ENCODE data around the gene IDS.
"Not testable (repeated sequence)": the region's sequence is repeated elsewhere in the genome, so short reads cannot be mapped to it uniquely, and the experiment has no call there.

Gene IDS

DNA sequence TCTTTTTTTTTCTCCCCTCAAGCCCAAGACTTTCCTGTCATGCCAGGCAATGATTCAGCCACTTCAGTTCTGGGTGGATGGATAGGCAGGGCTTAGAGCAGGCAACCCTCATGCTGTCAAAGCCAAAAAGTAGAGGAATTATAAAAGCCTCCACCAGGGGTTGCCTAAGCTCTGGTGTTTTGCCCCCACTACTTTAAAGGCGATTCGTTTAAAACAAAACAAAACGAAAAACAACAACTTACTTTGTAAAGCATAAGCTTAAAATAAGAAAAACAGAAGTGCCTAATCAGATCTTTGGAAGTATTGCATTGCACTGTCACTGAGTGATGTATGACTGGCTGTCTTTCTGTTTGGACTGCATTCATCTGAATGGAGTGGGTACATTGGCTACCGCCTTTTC, 5.3 kb upstream of the IDS start:
- no peak overlapping the region for H3K4me3 ChIP-seq (ENCODE audit: low read depth, low read length)
- in situ Hi-C loops (cut with HindIII; ENCODE audit: low sequenced_read_pairs) = no loop called here
- TF ChIP-seq, protein P1, sequence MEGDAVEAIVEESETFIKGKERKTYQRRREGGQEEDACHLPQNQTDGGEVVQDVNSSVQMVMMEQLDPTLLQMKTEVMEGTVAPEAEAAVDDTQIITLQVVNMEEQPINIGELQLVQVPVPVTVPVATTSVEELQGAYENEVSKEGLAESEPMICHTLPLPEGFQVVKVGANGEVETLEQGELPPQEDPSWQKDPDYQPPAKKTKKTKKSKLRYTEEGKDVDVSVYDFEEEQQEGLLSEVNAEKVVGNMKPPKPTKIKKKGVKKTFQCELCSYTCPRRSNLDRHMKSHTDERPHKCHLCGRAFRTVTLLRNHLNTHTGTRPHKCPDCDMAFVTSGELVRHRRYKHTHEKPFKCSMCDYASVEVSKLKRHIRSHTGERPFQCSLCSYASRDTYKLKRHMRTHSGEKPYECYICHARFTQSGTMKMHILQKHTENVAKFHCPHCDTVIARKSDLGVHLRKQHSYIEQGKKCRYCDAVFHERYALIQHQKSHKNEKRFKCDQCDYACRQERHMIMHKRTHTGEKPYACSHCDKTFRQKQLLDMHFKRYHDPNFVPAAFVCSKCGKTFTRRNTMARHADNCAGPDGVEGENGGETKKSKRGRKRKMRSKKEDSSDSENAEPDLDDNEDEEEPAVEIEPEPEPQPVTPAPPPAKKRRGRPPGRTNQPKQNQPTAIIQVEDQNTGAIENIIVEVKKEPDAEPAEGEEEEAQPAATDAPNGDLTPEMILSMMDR (IDR thresholded peaks at IDR 0.05; ENCODE audit: low read depth, low read length) = no peak
- DNase-seq (ENCODE audit: low read depth, low spot score) = no peak

DNA sequence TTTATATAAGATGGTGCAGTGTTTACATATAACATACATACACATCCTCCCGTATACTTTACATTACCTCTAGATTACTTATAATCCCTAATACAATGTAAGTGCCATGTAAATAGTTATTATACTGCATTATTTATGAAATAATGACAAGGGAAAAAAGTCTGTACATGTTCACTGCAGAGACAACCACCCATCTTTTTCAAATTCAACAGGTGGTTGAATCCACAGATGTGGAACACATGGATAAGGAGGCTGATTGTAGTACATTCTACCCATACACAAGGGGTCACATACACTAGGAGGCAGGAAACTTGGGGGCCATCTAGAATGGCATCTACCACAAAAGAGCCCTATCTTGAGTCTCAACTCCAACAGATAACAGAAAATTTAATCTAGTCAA, 3.4 kb upstream of the IDS start:
- in situ Hi-C loops (cut with HindIII; ENCODE audit: low sequenced_read_pairs) = no loop called here
- TF ChIP-seq, protein P1 (IDR thresholded peaks at IDR 0.05; ENCODE audit: low read depth, low read length) = no peak
- DNase-seq (ENCODE audit: low read depth, low spot score) = no peak
- no peak overlapping the region for H3K4me3 ChIP-seq (ENCODE audit: low read depth, low read length)

DNA sequence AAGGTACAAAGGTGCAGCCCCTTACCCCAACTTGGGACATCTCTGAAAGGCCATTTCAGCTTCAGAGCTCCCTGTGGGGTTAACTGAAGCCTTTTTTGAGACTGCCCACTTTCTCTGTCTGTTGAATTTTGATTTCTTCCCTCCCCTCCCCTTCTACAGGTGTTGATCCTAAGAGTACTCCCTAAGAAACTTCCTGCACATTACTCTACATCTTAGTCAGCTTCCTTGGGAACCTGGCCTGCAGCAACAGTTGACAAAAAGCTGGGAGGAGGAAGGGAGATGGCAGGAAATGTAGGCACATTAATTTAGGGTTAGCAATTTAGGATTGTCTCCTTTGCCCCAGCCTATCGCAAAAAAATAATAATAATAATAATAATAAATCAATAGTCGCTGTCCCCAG, 1.2 kb upstream of the IDS start:
- H3K4me3 ChIP-seq (ENCODE audit: low read depth, low read length) = no peak overlapping the region
- in situ Hi-C loops (cut with HindIII; ENCODE audit: low sequenced_read_pairs) = no loop called here
- no peak for DNase-seq (ENCODE audit: low read depth, low spot score)
- TF ChIP-seq, protein P1 (IDR thresholded peaks at IDR 0.05; ENCODE audit: low read depth, low read length) = no peak

DNA sequence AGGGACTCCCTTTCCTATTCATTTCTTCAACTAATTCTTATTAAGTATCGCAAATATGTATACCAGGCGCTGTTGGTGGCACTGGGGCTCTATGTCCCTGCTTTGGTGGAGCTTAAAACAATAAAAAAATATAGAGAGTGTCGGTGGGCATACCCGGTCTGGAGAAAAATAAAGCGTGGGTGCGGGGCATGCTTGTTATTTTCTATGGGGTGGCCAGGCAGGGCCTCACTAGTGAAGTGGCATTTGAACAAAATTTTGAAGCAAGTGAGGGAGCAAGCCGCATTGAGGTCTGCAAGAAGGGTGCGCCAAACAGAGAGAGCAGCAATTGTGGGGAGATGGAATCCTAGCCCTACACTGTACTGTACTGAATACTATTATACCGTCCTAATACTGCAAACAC, 565 bp upstream of the IDS start:
- no peak overlapping the region for H3K4me3 ChIP-seq (ENCODE audit: low read depth, low read length)
- in situ Hi-C loops (cut with HindIII; ENCODE audit: low sequenced_read_pairs) = no loop called here
- DNase-seq (ENCODE audit: low read depth, low spot score) = no peak
- TF ChIP-seq, protein P1 (IDR thresholded peaks at IDR 0.05; ENCODE audit: low read depth, low read length) = no peak

DNA sequence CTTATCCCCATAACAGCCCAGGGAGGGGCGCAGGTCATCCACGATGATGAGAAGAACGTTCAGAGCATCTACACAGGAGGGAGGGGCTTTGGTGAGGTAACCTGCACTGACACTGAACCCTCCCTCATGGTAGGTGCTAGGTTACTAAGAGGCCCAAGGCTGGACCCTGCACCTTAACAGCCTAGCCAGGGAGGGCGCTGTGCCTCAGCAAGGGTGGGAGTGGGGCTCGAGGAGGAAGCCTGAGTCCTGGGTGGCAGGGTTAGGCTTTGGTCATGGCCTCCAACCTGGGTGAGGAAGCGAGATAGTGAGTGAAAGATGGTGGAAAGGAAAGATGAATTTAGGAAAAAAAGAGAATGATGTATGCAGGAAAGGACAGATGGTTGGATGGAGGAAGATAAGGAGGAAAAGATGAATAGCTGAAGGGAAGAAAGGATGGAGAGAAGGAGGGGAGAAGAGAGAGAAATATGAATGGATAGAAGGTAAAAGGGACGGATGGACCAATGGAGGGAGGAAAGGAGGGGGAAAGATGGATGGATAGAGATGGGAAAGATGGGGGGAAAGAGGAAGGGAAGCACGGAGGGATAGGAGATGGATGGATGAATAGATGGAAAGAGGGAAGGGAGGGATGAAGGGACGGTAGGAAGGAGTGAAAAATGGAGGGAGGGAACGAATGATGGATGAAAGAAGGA, 736 bp downstream of the IDS start:
- DNase-seq (ENCODE audit: low read depth, low spot score) = no peak
- H3K4me3 ChIP-seq (ENCODE audit: low read depth, low read length) = peak overlapping the region; percentile 63
- TF ChIP-seq, protein P1 (IDR thresholded peaks at IDR 0.05; ENCODE audit: low read depth, low read length) = peak; percentile 34
- in situ Hi-C loops (cut with HindIII; ENCODE audit: low sequenced_read_pairs) = no loop called here

DNA sequence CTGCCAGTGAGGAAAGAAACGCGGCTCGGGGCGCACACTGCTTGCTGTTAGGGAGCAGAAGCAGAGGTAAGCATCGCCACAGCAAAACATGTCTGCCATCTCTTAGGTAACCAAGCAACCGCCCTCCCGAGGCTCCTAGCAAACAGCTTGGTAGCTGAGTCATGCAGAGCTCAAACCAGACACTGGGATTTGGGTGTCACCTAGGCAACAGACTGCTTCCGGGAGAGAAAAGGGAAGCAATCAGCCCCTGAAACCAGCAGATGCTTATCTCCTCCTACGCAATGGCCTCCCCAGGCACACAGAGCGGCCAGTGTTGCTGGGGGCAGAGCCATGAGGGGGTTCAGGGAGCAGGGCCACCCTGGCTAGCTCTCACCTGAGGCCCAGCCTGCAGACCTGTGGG, 1.7 kb downstream of the IDS start:
- peak; percentile 28 for DNase-seq (ENCODE audit: low read depth, low spot score)
- H3K4me3 ChIP-seq (ENCODE audit: low read depth, low read length); in situ Hi-C loops (cut with HindIII; ENCODE audit: low sequenced_read_pairs): not testable (repeated sequence)

DNA sequence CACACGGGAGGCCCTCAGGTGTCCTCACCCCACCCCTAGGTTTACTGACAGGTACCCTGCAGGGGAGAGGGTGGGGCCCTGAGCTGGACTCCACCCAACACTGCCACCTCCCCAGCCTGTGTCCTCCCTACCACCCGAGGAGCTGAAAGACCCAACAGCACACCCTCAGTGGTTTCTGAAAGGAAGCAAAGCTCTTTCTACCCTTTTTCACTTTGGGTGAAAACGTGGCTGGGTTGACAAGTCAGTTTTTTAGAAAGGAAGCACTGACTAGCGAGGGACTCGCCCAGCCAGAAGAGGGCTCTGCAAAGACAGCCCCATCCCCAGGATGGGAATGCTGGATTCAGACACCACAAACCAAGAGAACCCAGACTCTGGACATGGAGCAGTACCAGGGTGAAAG, 2.2 kb downstream of the IDS start:
- DNase-seq (ENCODE audit: low read depth, low spot score); in situ Hi-C loops (cut with HindIII; ENCODE audit: low sequenced_read_pairs); H3K4me3 ChIP-seq (ENCODE audit: low read depth, low read length): not testable (repeated sequence)

DNA sequence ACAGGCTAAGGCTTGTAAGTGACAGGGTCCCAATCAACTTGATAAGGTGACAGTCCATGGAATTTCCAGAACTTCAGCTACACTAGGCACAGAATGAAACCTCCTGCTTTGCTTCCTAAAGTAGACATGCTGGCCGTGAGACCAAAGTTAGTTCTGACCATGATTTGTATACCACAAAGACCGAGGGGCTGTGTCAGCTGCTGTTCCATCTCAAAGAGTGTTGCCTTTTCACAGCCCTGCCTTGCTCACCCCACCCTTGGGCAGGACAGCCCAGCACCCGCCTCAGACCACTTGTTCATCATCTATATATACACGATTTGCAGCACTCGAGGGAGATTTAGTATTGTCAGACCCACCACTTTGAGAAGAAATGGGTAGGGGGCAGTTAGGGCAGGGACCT, 5.3 kb downstream of the IDS start:
- no peak for DNase-seq (ENCODE audit: low read depth, low spot score)
- in situ Hi-C loops (cut with HindIII; ENCODE audit: low sequenced_read_pairs) = no loop called here
- TF ChIP-seq, protein P1 (IDR thresholded peaks at IDR 0.05; ENCODE audit: low read depth, low read length) = no peak
- H3K4me3 ChIP-seq (ENCODE audit: low read depth, low read length) = no peak overlapping the region

All from astrocyte of the spinal cord (primary cell).